ENCODE data around the gene CDC42EP5.

Gene CDC42EP5

DNA sequence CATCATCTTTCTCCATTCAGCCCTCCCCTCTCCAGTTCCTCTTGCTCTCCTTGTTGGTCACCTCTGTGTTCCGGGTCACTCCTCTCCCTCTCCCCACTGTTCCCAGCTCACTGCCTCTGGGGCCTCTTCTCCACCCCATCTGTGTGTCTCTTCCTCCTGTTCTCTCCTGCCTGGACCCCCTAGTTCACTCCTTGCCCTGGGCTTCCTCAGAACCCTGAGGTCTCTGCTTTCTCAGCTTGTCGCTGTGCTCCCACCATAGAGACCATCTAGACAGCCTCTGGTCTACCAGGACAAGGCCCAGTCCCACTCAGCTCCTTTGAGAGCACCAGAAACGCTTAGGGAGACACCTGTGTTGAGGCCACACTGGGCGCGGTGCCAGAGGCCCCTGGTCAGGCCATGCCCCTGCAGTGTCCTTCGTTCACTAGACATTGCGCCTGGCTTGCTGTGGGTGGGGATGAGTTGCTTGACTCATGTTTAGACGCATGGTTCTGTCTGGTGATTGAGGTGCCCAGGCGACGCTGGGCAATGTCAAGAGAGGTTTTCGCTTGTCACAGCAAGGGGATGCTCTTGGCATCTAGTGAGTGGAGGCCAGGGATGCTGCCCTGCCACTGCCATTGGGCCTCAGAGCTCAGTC lies 14.3 kb downstream of the CDC42EP5 start:
- Histone ChIP-seq H3K27ac (no peak overlapping the region), H3K4me3 (no peak overlapping the region)
- DNase-seq (ENCODE audit: low spot score), result no peak
- TF ChIP-seq, protein P1, sequence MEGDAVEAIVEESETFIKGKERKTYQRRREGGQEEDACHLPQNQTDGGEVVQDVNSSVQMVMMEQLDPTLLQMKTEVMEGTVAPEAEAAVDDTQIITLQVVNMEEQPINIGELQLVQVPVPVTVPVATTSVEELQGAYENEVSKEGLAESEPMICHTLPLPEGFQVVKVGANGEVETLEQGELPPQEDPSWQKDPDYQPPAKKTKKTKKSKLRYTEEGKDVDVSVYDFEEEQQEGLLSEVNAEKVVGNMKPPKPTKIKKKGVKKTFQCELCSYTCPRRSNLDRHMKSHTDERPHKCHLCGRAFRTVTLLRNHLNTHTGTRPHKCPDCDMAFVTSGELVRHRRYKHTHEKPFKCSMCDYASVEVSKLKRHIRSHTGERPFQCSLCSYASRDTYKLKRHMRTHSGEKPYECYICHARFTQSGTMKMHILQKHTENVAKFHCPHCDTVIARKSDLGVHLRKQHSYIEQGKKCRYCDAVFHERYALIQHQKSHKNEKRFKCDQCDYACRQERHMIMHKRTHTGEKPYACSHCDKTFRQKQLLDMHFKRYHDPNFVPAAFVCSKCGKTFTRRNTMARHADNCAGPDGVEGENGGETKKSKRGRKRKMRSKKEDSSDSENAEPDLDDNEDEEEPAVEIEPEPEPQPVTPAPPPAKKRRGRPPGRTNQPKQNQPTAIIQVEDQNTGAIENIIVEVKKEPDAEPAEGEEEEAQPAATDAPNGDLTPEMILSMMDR (IDR thresholded peaks at IDR 0.05), result no peak

DNA sequence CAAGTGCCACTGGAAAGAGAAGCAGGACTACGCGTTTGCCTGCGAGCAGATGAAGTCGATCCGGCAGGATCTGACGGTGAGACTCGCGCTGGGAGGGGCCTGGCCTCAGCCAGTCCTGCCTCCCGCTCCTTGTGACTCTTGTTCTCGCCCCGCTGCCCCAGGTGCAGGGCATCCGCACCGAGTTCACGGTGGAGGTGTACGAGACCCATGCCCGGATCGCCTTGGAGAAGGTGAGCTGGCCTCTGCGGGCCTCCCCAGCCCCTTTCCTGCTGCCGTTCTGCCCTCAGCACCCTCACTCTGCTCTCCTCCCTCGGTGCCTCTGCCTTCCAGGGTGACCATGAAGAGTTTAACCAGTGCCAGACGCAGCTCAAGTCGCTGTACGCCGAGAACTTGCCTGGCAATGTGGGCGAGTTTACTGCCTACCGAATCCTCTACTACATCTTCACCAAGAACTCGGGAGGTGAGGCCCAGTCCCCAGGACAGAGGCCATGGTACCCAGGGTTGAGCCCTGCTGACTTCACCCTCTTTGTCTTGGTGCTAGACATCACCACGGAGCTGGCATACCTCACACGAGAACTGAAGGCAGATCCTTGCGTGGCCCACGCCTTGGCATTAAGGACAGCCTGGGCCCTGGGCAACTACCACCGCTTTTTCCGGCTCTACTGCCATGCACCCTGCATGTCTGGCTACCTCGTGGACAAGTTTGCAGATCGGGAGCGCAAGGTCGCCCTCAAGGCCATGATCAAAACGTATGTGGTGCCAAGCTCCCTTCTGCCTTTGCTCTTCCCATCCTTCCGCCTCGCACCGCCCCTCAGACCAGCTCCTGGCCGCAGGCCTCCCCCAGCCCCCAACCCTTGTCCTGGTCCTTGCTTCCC lies 15.1 kb downstream of the CDC42EP5 start:
- Histone ChIP-seq H3K4me3 (no peak overlapping the region), H3K27ac (no peak overlapping the region)
- no peak for DNase-seq (ENCODE audit: low spot score)
- TF ChIP-seq, protein P1 (IDR thresholded peaks at IDR 0.05), result no peak

DNA sequence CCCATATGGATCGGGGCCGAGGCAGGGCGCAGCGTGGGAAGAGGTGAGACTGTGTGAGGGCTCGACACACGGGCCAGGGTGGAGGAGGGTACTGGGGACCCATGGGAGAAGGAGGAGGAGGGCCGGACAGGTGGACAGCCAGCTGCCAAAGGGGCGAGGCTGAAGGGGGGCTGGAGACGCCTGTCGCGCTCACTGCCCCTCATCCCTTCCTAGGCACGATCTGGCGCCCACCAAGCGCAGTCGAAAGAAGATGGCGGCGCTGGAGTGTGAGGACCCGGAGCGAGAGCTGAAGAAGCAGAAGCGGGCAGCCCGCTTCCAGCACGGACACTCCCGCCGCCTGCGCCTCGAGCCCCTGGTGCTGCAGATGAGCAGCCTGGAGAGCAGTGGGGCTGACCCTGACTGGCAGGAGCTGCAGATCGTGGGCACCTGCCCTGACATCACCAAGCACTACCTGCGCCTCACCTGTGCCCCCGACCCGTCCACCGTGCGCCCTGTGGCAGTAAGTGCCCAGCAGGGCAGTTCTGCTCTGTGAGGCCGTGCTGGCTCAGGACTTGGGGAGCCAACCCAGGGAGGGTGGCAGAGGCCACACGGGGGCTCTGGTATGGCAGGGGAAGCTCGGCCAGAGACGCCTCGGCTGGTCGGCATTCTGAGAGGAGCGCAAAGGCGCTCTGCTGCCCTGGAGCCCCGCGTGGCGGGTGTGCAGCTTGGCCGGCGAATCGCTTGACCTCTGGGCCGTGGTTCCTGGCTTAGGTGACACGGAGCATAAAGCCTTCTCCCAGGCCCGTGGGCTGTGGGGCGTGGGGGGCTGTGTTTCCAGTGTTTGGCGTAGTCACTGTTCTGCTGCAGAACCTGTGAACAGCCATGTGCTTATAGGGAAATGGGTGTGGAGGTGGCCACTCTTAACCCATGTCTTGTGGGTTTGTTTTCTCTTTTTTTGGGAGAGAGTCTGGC lies 16.4 kb downstream of the CDC42EP5 start:
- Histone ChIP-seq H3K4me3 (no peak overlapping the region), H3K27ac (no peak overlapping the region)

DNA sequence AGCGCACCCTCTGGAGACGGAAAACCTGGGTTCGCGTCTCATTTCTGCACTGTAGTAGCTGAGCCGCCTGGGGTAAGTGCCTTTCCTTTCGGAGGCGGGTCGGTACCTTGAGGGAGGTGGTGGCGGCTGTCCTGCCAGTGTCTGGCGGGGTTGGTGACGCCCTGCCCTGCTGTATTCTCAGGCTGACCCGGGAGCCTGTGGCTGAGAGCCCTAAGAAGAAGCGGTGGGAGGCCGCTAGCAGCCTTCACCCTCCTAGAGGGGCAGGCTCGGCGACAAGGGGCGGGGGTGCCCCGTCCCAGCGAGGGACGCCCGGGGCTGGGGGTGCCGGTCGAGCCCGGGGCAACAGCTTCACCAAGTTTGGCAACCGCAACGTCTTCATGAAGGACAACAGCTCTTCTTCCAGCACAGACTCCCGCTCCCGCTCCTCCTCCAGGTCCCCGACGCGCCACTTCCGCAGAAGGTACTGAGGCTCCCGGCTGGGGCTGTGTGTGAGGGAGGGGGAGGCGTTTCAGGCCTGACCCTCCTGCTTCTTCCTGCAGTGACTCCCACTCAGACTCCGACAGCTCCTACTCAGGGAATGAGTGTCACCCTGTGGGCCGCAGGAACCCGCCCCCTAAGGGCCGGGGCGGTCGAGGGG lies 17.2 kb downstream of the CDC42EP5 start:
- no peak overlapping the region for H3K27ac ChIP-seq
- TF ChIP-seq, protein P1 (IDR thresholded peaks at IDR 0.05), result no peak
- H3K4me3 ChIP-seq, result no peak overlapping the region
- DNase-seq (ENCODE audit: low spot score), result no peak

More for the DNA sequence above, 16.4 kb downstream of the CDC42EP5 start:
- TF ChIP-seq, protein P1 (IDR thresholded peaks at IDR 0.05), result no peak
- DNase-seq (ENCODE audit: low spot score), result peak; percentile 69

DNA sequence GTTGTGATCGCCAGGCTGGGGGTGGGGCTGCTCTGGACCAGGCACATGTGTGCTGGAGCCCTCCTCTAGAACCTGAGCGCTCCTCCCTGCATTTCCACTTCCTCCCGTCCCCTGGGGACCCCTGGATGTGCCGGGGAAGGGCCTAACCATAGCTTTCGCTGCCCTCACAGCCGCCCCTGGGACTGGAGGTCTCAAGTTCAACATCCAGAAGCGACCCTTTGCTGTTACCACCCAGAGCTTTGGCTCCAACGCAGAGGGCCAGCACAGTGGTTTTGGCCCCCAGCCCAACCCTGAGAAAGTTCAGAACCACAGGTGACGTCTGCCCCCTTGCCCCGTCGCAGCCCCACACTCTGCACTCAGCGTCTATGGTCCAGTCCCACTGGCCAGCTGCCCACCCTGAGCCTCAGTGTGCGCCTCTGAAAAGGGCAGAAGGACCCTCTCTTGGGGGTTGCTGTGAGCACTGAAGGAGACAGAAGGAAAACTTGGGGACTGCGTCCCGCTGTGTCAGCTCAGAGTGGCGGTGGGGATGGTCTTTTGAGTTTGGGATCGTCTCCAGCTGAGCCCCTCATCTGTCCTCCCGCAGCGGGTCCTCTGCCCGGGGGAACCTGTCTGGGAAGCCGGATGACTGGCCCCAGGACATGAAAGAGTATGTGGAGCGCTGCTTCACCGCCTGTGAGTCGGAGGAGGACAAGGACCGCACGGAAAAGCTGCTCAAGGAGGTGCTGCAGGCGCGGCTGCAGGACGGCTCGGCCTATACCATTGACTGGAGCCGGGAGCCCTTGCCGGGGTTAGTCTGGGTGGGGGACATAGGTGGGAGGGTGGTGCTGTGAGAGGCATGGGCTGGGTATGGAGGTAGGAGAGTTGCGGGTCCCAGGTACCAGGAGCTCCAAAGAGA lies 18.1 kb downstream of the CDC42EP5 start:
- DNase-seq (ENCODE audit: low spot score), result no peak
- TF ChIP-seq, protein P1 (IDR thresholded peaks at IDR 0.05), result no peak
- H3K27ac ChIP-seq, result no peak overlapping the region
- H3K4me3 ChIP-seq, result no peak overlapping the region

Measured in coronary artery (tissue), 2 donors.